ENCODE data around the gene HCFC1.

HCFC1 gene

GRCh38 chrX:153937056-153937455 is 34.6 kb downstream of the HCFC1 start:
- DNase-seq = no peak

- DNase-seq = no peak
Measured at GRCh38 chrX:153935326-153935851, 36.2 kb downstream of the HCFC1 start.

GRCh38 chrX:153934762-153935325 is 36.8 kb downstream of the HCFC1 start, which contains the start of gene NAA10:
NAA10 (minus strand) TSS chrX:153935037; CDS start chrX:153934904, 133 bp downstream.
- DNase-seq = peak; percentile 44

- DNase-seq = no peak
Measured at GRCh38 chrX:153934148-153934761, 37.4 kb downstream of the HCFC1 start.

GRCh38 chrX:153933748-153934147 is 37.9 kb downstream of the HCFC1 start:
- DNase-seq = no peak

- no peak for DNase-seq
Measured at GRCh38 chrX:153932220-153932915, 39.2 kb downstream of the HCFC1 start.

- DNase-seq = no peak
Measured at GRCh38 chrX:153931748-153932147, 39.9 kb downstream of the HCFC1 start.

GRCh38 chrX:153931151-153931550 is 40.5 kb downstream of the HCFC1 start:
- no peak for DNase-seq

GRCh38 chrX:153930011-153930910 is 41.4 kb downstream of the HCFC1 start:
- DNase-seq = no peak

- DNase-seq = no peak
Measured at GRCh38 chrX:153929576-153929975, 42.0 kb downstream of the HCFC1 start.

- DNase-seq = no peak
Measured at GRCh38 chrX:153928846-153929245, 42.8 kb downstream of the HCFC1 start.

GRCh38 chrX:153927922-153928760 is 43.5 kb downstream of the HCFC1 start:
- DNase-seq = peak; percentile 94

GRCh38 chrX:153927672-153927921 is 44.0 kb downstream of the HCFC1 start:
- DNase-seq = no peak

- DNase-seq = peak; percentile 53
Measured at GRCh38 chrX:153926858-153927671, 44.6 kb downstream of the HCFC1 start.

- no peak for DNase-seq
Measured at GRCh38 chrX:153926552-153926857, 45.1 kb downstream of the HCFC1 start.

GRCh38 chrX:153925739-153926551 is 45.7 kb downstream of the HCFC1 start, which contains the start of gene ARHGAP4:
ARHGAP4 (minus strand) TSS chrX:153926264; CDS start chrX:153926202, 62 bp downstream.
- peak; percentile 14 for DNase-seq

- DNase-seq = peak; percentile 86
Measured at GRCh38 chrX:153925387-153925738, 46.3 kb downstream of the HCFC1 start.

GRCh38 chrX:153924149-153924861 is 47.3 kb downstream of the HCFC1 start:
- DNase-seq = peak; percentile 47

- no peak for DNase-seq
Measured at GRCh38 chrX:153922932-153923857, 48.4 kb downstream of the HCFC1 start.

Data from NCI-H526 treated with DMSO at 0.1 percent for 48 hours (cell line).